Measurements from ENCODE around the gene HNRNPA1.
"Not testable (repeated sequence)": the region's sequence is repeated elsewhere in the genome, so short reads cannot be mapped to it uniquely, and the experiment has no call there.

The HNRNPA1 gene
- 759 reads per million, percentile 99 among the genes with 10 or more reads in this experiment for total RNA-seq

- DNase-seq: peak; percentile 92
These were observed at the start of gene HNRNPA1 for GRCh38 chr12:54280468-54281260. TSS of gene HNRNPA1 (plus strand) at chr12:54280726. CDS start at chr12:54280808, 82 bp downstream.

DNA sequence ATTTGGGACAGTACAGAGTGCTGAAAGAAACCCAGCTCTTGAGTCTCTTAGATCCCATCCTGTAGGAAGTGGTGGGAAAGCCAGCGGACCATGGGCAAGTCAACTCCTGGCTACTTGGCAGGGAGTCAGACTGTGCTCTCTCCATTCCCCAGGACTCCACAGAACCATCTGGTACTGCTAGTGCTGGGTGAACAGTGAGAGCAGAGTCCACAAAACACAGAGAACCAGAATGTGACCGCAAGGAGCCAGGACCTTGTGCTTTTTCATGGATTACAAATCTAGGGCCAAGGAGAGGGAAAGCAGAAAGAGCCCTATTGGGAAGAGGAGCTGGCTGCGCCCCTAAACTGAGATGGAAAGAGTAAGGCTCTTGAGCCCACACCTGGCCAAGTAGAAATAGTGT lies 49.3 kb upstream of the HNRNPA1 start:
- DNase-seq: not testable (repeated sequence)

DNA sequence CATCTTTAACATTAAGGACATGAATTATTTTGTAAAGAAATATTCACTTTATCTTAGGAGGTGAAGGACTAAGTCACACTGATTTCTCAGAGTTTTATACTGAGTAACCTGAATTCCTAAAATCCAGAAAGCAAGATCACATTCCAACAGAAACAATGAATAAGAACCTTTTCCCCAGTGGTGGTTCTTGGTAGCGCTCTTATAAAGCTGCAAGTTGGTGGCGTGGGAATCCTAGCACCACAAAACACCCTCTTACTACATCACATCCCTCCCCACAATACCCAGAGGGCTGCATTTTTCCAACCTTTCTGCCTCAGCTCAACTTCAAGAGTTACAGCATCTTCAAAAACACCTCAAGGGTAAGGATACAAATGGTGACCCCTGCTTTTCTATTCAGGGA lies 47.7 kb upstream of the HNRNPA1 start:
- DNase-seq: no peak

- no peak for DNase-seq
These were observed 42.0 kb upstream of the HNRNPA1 start for GRCh38 chr12:54238531-54238930.

DNA sequence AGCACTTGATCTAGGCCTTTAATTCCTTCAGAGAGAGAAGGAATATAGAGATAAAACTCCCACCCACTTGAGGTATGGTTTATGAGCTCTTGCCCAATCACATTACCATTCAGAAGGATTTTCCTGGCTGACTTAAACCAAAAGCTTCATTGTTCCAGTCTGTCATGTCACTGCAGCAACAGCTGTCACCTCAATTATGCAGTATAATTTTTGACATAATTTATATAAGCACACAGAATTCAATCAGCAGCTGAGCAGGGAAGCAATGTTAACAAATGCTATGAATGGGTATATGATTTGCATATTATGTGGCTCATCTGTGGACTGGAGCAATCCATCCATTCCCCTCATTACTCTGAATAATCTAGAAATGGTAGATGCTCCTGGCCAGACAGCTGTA lies 40.9 kb upstream of the HNRNPA1 start:
- no peak for DNase-seq

GRCh38 chr12:54240129-54240528 lies 40.4 kb upstream of the HNRNPA1 start:
- no peak for DNase-seq

DNA sequence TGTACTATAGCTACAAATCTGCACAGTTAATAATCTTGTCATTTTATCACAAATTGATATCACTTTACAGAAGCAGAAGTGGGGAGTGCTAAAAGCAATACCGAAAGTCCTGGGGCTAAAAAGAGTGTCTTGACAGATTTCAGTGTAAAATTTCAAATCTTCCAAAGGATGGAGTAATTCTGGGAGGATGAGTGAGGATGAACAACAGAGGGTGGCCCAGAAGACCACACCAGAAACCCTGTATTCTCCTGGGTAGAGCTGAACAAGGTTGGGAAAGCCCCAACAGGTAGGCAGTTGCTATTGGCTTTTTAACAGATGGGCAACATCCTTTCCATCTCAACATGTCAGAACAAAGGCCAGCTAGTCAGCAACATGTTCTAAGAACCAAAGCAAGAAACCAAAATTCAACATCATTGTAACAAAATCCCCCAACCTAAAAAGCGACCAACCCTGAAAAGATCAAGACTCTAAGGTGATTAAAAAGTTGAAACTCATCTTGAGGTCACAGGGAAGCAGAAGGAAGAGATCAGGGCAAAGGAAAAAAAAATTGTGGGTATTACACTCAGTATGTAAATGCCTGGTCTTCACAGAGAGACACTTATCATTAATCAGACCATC lies 39.4 kb upstream of the HNRNPA1 start:
- no peak for DNase-seq

- DNase-seq: no peak
These were observed 34.4 kb upstream of the HNRNPA1 start for GRCh38 chr12:54246011-54246641.

GRCh38 chr12:54249489-54249888 lies 31.0 kb upstream of the HNRNPA1 start:
- DNase-seq: no peak

GRCh38 chr12:54251667-54252284 lies 28.8 kb upstream of the HNRNPA1 start:
- DNase-seq: peak; percentile 9

GRCh38 chr12:54253240-54253639 lies 27.3 kb upstream of the HNRNPA1 start:
- DNase-seq: no peak

- no peak for DNase-seq
These were observed 23.2 kb upstream of the HNRNPA1 start for GRCh38 chr12:54257332-54257731.

DNA sequence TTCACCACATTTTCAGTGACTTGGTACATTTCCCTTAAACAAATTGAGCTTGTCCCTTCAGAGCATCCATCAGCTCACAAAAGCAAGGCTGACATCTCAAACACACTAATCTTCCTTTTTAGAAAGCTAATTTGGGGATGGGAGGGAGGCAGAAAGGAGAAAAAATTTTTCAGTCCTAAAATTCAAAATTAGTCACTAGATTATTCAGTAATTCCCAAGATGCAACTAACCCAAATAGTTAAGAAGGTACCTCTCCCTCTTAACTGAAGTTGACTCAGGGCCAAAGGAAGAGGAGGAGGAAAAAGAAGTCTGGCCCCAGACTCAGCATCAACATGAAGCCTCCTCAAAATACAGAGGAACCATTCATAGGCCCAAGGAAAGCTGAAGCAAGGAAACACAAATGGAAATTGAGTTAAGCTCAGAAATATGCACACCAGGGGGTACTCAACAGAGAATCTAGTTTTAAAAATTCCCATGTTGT lies 22.3 kb upstream of the HNRNPA1 start:
- DNase-seq: no peak

GRCh38 chr12:54259194-54260011 lies 21.1 kb upstream of the HNRNPA1 start:
- DNase-seq: peak; percentile 27

- DNase-seq: no peak
These were observed 18.6 kb upstream of the HNRNPA1 start for GRCh38 chr12:54261815-54262402.

DNA sequence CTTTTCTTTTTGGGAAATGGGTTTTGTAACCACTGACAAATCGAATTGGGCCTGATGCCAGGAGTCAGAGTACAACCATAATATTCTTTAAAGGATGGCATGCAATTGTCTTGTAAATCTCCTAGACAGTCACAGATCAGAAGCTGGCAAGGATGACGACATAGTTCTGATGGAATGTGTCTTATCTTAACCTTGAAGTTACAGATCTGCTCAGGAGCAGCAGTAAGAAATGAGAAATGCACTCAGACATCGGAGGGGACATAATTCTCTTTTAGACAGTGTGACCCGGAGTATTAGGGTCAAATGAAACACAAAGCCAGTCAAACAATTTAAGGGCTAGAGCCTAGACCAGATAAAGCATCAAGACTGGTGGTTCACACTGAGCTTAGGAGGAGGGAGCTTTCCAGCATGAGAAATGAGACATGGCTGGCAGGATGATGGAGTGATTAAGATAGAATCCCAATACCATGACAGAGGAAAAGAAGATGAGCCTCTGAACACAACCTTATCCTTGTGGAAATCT lies 18.1 kb upstream of the HNRNPA1 start:
- no peak for DNase-seq

GRCh38 chr12:54265364-54265812 lies 15.1 kb upstream of the HNRNPA1 start:
- DNase-seq: no peak

GRCh38 chr12:54266852-54267251 lies 13.7 kb upstream of the HNRNPA1 start:
- DNase-seq: no peak

DNA sequence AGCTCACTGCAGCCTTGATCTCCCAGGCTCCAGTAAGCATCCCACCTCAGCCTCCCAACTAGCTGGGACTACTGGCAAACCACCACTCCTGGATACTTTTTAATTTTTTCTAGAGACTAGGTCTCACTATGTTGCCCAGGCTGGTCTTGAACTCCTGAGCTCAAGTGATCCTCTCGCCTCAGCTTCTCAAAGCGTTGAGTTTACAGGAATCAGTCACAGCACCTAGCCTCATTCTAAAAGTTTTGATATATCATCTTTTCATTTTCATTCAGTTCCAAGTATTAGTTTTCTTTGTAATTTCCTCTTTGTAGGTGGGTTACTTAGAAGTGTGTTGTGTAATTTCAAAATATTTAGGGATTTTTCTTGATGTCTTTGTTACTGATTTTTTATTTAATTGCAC lies 10.2 kb upstream of the HNRNPA1 start:
- DNase-seq: no peak

DNA sequence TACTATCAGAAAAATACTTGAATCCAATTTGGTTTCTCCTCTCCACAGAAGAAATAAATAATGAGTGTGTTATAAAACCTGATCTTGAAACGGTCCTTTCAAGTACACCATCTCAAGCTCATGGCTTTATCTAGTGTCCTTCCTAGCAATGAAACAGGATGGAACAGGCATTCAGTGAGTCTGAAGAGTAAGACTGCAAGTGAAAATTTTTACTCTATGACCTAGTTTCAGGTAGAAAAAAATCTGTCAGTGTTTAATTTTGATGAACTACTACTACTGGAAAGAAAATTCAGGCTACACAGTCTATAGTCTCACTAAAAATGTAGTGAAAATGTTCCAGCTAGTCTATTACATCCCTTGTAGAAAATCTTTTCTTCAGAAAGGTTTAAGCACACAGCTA lies 8.3 kb upstream of the HNRNPA1 start:
- no peak for DNase-seq

DNA sequence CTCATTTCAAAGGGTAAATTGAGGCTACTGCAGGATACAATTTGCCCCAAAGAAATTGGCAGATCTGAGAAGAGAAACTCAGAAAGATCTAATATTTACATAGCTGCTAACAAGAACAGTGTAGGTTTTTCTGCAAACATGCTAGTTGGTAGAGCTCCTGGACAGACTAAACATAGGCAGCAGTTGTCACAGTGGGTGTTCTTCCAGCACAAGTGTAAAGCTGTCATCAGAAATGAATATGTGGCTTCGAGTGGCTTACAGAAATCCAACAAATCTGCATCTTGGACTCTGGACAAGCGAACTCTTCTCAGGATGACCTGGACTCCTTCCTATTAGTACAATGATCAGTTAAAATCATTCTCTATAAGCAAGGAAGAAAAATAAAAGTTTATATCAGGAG lies 6.5 kb upstream of the HNRNPA1 start:
- DNase-seq: no peak

- no peak for DNase-seq
These were observed 4.2 kb upstream of the HNRNPA1 start for GRCh38 chr12:54276368-54276767.
